Right atrium auricular region (tissue), 2 donors: ENCODE results near the gene ANKRD16. TPM values are rescaled to one million over a fixed set of nuclear protein-coding genes. Genes with fewer than 3 reads are reported as not detected.

Experiments used
- DNase-seq: peaks from one replicate; pipeline ENCODE4 v3.0.0-alpha.2; 2019; ENCODE audit warnings: low spot score
- H3K27ac ChIP-seq, 2 donors: fragments of 200-600 bp; sonication (generic); 1 replicate in 1 of 2; 2 replicates in 1 of 2; pipeline ENCODE4 v1.5.1; 2016 to 2019
- H3K27me3 ChIP-seq, 2 donors: fragments of 200-600 bp; sonication (generic); one replicate each; pipeline versions ENCODE4 v1.5.1 to v1.6.0; 2017 to 2019
- H3K36me3 ChIP-seq: fragments of 200-600 bp; sonication (generic); one replicate; pipeline ENCODE4 v1.5.1; 2016
- H3K4me1 ChIP-seq, 2 donors: fragments of 200-600 bp; sonication (generic); one replicate each; pipeline versions ENCODE4 v1.5.1 to v1.6.0; 2017 to 2019
- H3K4me3 ChIP-seq, 2 donors: fragments of 200-600 bp; sonication (generic); 1 replicate in 1 of 2; 2 replicates in 1 of 2; pipeline ENCODE4 v1.5.1; 2017 to 2019; ENCODE audit warnings: mild to moderate bottlenecking in 1 of 2, moderate library complexity in 1 of 2
- H3K9me3 ChIP-seq, 2 donors: fragments of 200-600 bp; sonication (generic); one replicate each; pipeline ENCODE4 v1.5.1; 2019
- CTCF ChIP-seq, 2 donors: fragments of 200-600 bp; sonication (generic); IDR thresholded peaks; one replicate each; pipeline ENCODE4 v1.5.1; 2019; ENCODE audit warnings: antibody characterized with exemption in 2 of 2
- total RNA-seq, 2 donors: library from RNA; depleted of rRNA; stranded (reverse); fragments of >200 nt; gene quantifications; one replicate each; pipeline ENCODE4 v1.1.0, GENCODE V29; 2016

ANKRD16 gene
- total RNA-seq, 2 donors from 2014 or later: 1.9 to 3.5 TPM

GRCh38 chr10:5896208-5897052 lies 6.7 kb upstream of the ANKRD16 start:
- H3K9me3 ChIP-seq: peaks cover 0 to 5% of the 10 kb centered on the region in 2 donors
- no peaks in the 10 kb centered on the region for H3K27me3 ChIP-seq
- no peak for TF ChIP-seq CTCF (IDR thresholded peaks at IDR 0.05)
- H3K4me1 ChIP-seq: peaks cover 0 to 66% of the 10 kb centered on the region in 2 donors
- peaks cover 5% of the 10 kb centered on the region for H3K36me3 ChIP-seq
- DNase-seq: no peak
- H3K27ac ChIP-seq: peak overlapping the region; percentile 41 to 64
- no peak overlapping the region for H3K4me3 ChIP-seq

DNA sequence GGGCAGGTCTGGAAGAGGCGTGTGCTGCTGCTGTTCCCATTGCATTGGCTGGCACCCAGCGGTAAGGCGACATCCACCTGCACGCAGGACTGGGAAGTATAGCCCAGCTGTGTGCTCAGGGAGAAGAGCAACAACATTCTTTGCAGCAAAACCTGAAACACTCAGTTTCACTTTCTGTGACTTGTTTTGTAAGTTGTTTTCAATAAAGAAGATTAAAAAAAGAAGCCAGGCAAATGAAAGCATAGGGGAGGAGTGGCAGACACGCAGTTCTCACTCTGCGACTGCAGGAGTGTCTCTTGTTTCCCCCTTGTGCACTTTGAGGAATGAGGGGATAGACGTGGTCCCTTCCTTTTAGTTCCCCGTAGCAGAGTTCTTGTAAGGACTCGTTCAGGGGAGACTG lies 6.1 kb upstream of the ANKRD16 start:
- Histone ChIP-seq H3K27me3 (no peaks in the 10 kb centered on the region), H3K36me3 (peaks cover 5% of the 10 kb centered on the region), H3K4me1 (peaks cover 0 to 73% of the 10 kb centered on the region in 2 donors), H3K4me3 (no peak overlapping the region), H3K9me3 (peaks cover 0 to 5% of the 10 kb centered on the region in 2 donors), H3K27ac (peak overlapping the region; percentile 41 to 64)
- TF ChIP-seq CTCF (IDR thresholded peaks at IDR 0.05): no peak
- DNase-seq: no peak

DNA sequence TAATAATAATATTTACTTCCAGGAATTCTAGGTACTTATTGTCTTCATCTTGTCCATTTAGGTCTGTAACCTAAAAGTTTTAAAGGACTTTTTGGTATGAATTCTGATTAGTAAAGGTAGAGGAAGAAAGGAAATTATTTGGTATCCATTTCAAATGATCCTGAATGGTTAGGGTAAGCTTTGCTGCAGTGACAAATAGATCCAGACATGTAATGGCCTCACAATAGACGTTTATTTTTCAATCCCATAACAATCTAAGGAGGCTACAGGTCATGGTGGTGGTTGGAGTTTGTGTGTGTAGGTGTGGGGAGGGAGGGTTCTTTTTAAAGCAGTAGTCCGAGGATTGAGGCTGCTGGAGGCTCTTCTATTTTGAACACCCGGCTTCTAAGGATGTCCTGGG lies 5.7 kb upstream of the ANKRD16 start:
- peaks cover 0 to 75% of the 10 kb centered on the region in 2 donors for H3K4me1 ChIP-seq
- no peak overlapping the region for H3K4me3 ChIP-seq
- TF ChIP-seq CTCF (IDR thresholded peaks at IDR 0.05): no peak
- H3K9me3 ChIP-seq: peaks cover 0 to 5% of the 10 kb centered on the region in 2 donors
- no peak for DNase-seq
- no peaks in the 10 kb centered on the region for H3K27me3 ChIP-seq
- peak overlapping the region; percentile 60 to 64 for H3K27ac ChIP-seq
- H3K36me3 ChIP-seq: peaks cover 5% of the 10 kb centered on the region

GRCh38 chr10:5894873-5895272 lies 5.2 kb upstream of the ANKRD16 start:
- no peak overlapping the region for H3K4me3 ChIP-seq

DNA sequence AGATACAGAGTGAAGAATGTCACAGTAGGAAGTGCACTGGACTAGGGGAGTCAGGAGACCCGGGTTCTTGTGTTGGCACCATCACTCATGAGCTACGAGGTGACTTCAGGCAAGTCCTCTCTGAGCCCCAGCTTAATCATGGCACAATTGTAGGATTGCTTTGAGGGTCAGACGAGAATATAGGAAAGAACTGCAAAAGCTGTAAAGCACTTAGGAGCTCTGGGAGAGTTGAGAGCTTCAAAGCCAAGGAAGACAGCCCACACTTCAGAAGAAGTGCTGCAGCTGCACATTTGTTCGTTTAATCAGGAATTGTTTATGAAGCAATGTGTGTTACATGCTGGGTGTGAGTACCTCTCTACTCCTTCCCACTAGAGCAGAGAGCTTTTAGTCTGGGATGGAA lies 4.7 kb upstream of the ANKRD16 start:
- Histone ChIP-seq H3K27me3 (no peaks in the 10 kb centered on the region), H3K27ac (peak overlapping the region; percentile 60 to 87), H3K4me1 (peaks cover 0 to 67% of the 10 kb centered on the region in 2 donors), H3K36me3 (peaks cover 5% of the 10 kb centered on the region), H3K9me3 (peaks cover 0 to 5% of the 10 kb centered on the region in 2 donors), H3K4me3 (no peak overlapping the region)
- DNase-seq: no peak
- TF ChIP-seq CTCF (IDR thresholded peaks at IDR 0.05): no peak

More at GRCh38 chr10:5894873-5895272, 5.2 kb upstream of the ANKRD16 start:
- peak overlapping the region; percentile 24 to 60 for H3K27ac ChIP-seq
- no peak for TF ChIP-seq CTCF (IDR thresholded peaks at IDR 0.05)
- peaks cover 5% of the 10 kb centered on the region for H3K36me3 ChIP-seq
- peaks cover 0 to 70% of the 10 kb centered on the region in 2 donors for H3K4me1 ChIP-seq
- no peak for DNase-seq
- H3K27me3 ChIP-seq: no peaks in the 10 kb centered on the region
- H3K9me3 ChIP-seq: peaks cover 0 to 5% of the 10 kb centered on the region in 2 donors
